HUES6 (cell line): ENCODE measurements around the gene MYD88.

ENCODE experiments used
- H3K27ac ChIP-seq: 2 replicates; pipeline ENCODE4 v1.7.0; 2013; ENCODE audit warnings: low read depth, mild to moderate bottlenecking, low read length, inconsistent platforms
- H3K27me3 ChIP-seq: 2 replicates; pipeline ENCODE4 v1.6.1; 2013; ENCODE audit warnings: low read length; ENCODE audit not compliant: control insufficient read depth, insufficient read depth
- H3K36me3 ChIP-seq: 2 replicates; pipeline ENCODE4 v1.6.1; 2013; ENCODE audit warnings: low read length; ENCODE audit not compliant: control insufficient read depth, insufficient read depth
- H3K4me1 ChIP-seq: 2 replicates; pipeline ENCODE4 v1.6.1; 2013; ENCODE audit warnings: low read length; ENCODE audit not compliant: control insufficient read depth, insufficient read depth
- H3K4me3 ChIP-seq: 2 replicates; pipeline ENCODE4 v1.5.1; 2013; ENCODE audit warnings: low read depth, low read length
- H3K9ac ChIP-seq: one replicate; pipeline ENCODE4 v1.6.1; 2013; ENCODE audit warnings: mild to moderate bottlenecking, low read length
- H3K9me3 ChIP-seq: 2 replicates; pipeline ENCODE4 v1.6.1; 2013; ENCODE audit warnings: low read depth, low read length; ENCODE audit not compliant: control insufficient read depth, insufficient read depth

Gene MYD88

GRCh38 chr3:38168151-38169026, 29.9 kb downstream of the MYD88 start:
- no peaks in the 10 kb centered on the region for H3K9me3 ChIP-seq
- peaks cover 20% of the 10 kb centered on the region for H3K4me1 ChIP-seq
- H3K9ac ChIP-seq = no peak overlapping the region
- no peak overlapping the region for H3K27ac ChIP-seq
- no peaks in the 10 kb centered on the region for H3K36me3 ChIP-seq
- no peaks in the 10 kb centered on the region for H3K27me3 ChIP-seq
- no peak overlapping the region for H3K4me3 ChIP-seq

- H3K36me3 ChIP-seq = no peaks in the 10 kb centered on the region
- no peak overlapping the region for H3K4me3 ChIP-seq
- H3K9me3 ChIP-seq = no peaks in the 10 kb centered on the region
- H3K9ac ChIP-seq = no peak overlapping the region
- H3K27ac ChIP-seq = no peak overlapping the region
- no peaks in the 10 kb centered on the region for H3K27me3 ChIP-seq
- H3K4me1 ChIP-seq = peaks cover 25% of the 10 kb centered on the region
Measured at GRCh38 chr3:38169027-38169317, 30.5 kb downstream of the MYD88 start.

GRCh38 chr3:38170722-38171121, 32.3 kb downstream of the MYD88 start:
- Histone ChIP-seq H3K27me3 (no peaks in the 10 kb centered on the region), H3K9me3 (no peaks in the 10 kb centered on the region), H3K27ac (no peak overlapping the region), H3K4me3 (no peak overlapping the region), H3K9ac (no peak overlapping the region), H3K4me1 (peaks cover 30% of the 10 kb centered on the region), H3K36me3 (no peaks in the 10 kb centered on the region)

- H3K36me3 ChIP-seq = no peaks in the 10 kb centered on the region
- H3K9me3 ChIP-seq = no peaks in the 10 kb centered on the region
- H3K4me1 ChIP-seq = peaks cover 30% of the 10 kb centered on the region
- no peaks in the 10 kb centered on the region for H3K27me3 ChIP-seq
- no peak overlapping the region for H3K9ac ChIP-seq
- H3K27ac ChIP-seq = no peak overlapping the region
- no peak overlapping the region for H3K4me3 ChIP-seq
Measured at GRCh38 chr3:38171622-38172021, 33.2 kb downstream of the MYD88 start.

GRCh38 chr3:38173834-38174418, 35.5 kb downstream of the MYD88 start:
- H3K4me3 ChIP-seq = no peak overlapping the region
- H3K27me3 ChIP-seq = no peaks in the 10 kb centered on the region
- H3K9ac ChIP-seq = no peak overlapping the region
- H3K9me3 ChIP-seq = no peaks in the 10 kb centered on the region
- peaks cover 3% of the 10 kb centered on the region for H3K36me3 ChIP-seq
- H3K4me1 ChIP-seq = peaks cover 23% of the 10 kb centered on the region
- H3K27ac ChIP-seq = no peak overlapping the region

GRCh38 chr3:38177181-38177580, 38.7 kb downstream of the MYD88 start:
- H3K36me3 ChIP-seq = peaks cover 5% of the 10 kb centered on the region
- H3K27me3 ChIP-seq = no peaks in the 10 kb centered on the region
- no peaks in the 10 kb centered on the region for H3K9me3 ChIP-seq
- H3K9ac ChIP-seq = no peak overlapping the region
- H3K27ac ChIP-seq = no peak overlapping the region
- H3K4me1 ChIP-seq = peaks cover 23% of the 10 kb centered on the region
- H3K4me3 ChIP-seq = no peak overlapping the region

- Histone ChIP-seq H3K9ac (no peak overlapping the region), H3K4me3 (no peak overlapping the region), H3K36me3 (peaks cover 56% of the 10 kb centered on the region), H3K9me3 (no peaks in the 10 kb centered on the region), H3K4me1 (no peaks in the 10 kb centered on the region), H3K27ac (no peak overlapping the region), H3K27me3 (no peaks in the 10 kb centered on the region)
Measured at GRCh38 chr3:38186781-38187180, 48.3 kb downstream of the MYD88 start.

GRCh38 chr3:38190481-38190881, 52.0 kb downstream of the MYD88 start:
- Histone ChIP-seq H3K27me3 (no peaks in the 10 kb centered on the region), H3K9ac (no peak overlapping the region), H3K36me3 (peaks cover 51% of the 10 kb centered on the region), H3K9me3 (no peaks in the 10 kb centered on the region), H3K27ac (no peak overlapping the region), H3K4me1 (no peaks in the 10 kb centered on the region), H3K4me3 (no peak overlapping the region)
